Measurements from ENCODE around the gene TP53I13.

- no peak for TF ChIP-seq POLR2A (IDR thresholded peaks at IDR 0.05)
- TF ChIP-seq CTCF (IDR thresholded peaks at IDR 0.05): no peak
- TF ChIP-seq EP300 (IDR thresholded peaks at IDR 0.05): no peak
Measured at GRCh38 chr17:29586676-29587469, 18.4 kb downstream of the TP53I13 start.

Data from tibial nerve (tissue), 4 donors.